Body of pancreas (tissue), 4 donors: ENCODE results near the gene DNAJC7. TPM values are rescaled to one million over a fixed set of nuclear protein-coding genes. Genes with fewer than 3 reads are reported as not detected.

ENCODE experiments used
- ATAC-seq: fragments of 150-250 bp; one replicate; pipeline ENCODE4 v1.9.1; 2016
- DNase-seq, 4 donors: peaks; one replicate each; pipeline ENCODE4 v3.0.0-alpha.2; 2019
- H3K27ac ChIP-seq, 4 donors: fragments of 200-600 bp; sonication (generic); 1 replicate in 3 of 4; 2 replicates in 1 of 4; pipeline versions ENCODE4 v1.5.1 to v1.6.1; 2016 to 2019; ENCODE audit warnings: mild to moderate bottlenecking in 1 of 4, mixed read lengths in 1 of 4, moderate library complexity in 1 of 4
- H3K27me3 ChIP-seq, 2 donors: fragments of 200-600 bp; sonication (generic); one replicate each; pipeline ENCODE4 v1.6.0; 2016; ENCODE audit warnings: mild to moderate bottlenecking in 1 of 2
- H3K36me3 ChIP-seq, 2 donors: fragments of 200-600 bp; sonication (generic); replicated peaks in 1 of 2; 2 replicates each; pipeline ENCODE4 v1.5.1; 2016; ENCODE audit warnings: low read depth in 2 of 2; ENCODE audit not compliant: insufficient read depth in 1 of 2
- H3K4me1 ChIP-seq: fragments of 200-600 bp; sonication (generic); one replicate; pipeline ENCODE4 v1.6.0; 2016
- H3K4me3 ChIP-seq, 2 donors: fragments of 200-600 bp; sonication (generic); 1 replicate in 1 of 2; 2 replicates in 1 of 2; pipeline ENCODE4 v1.5.1; 2016 to 2019
- H3K9me3 ChIP-seq, 3 donors: fragments of 200-600 bp; sonication (generic); 1 replicate in 2 of 3; 2 replicates in 1 of 3; pipeline ENCODE4 v1.5.1; 2016
- CTCF ChIP-seq, 7 experiments: fragments of 450-650 bp in 4 of 7; fragments of 200-600 bp in 3 of 7; sonication (generic) in 3 of 7; IDR thresholded peaks; one replicate each; pipeline ENCODE4 v1.5.1; 2016 to 2019; ENCODE audit warnings: antibody characterized with exemption in 7 of 7
- POLR2A ChIP-seq, 3 donors: fragments of 450-650 bp; IDR thresholded peaks; one replicate each; pipeline ENCODE4 v1.6.1; 2016; ENCODE audit warnings: antibody characterized with exemption in 3 of 3, mild to moderate bottlenecking in 2 of 3
- WGBS, 2 donors: methylation state at CpG; one replicate each; pipeline ENCODE4 v1.1.5; 2017; 5-methylcytosine and 5-hydroxymethylcytosine counted together
- intact Hi-C: fragments of 100-400 bp; cut with DNase I; formaldehyde crosslinking; loops from one replicate; pipeline ENCODE4 v1.15.1; 2023
- total RNA-seq, 2 donors: library from RNA; depleted of rRNA; stranded (reverse); fragments of >200 nt; gene quantifications; one replicate each; pipeline ENCODE4 v1.1.0, GENCODE V29; 2016

The DNAJC7 gene
- total RNA-seq, 2 donors from 2014 or later: 32.4 to 43.5 TPM

- DNase-seq (no peak), ATAC-seq (no peak)
- Histone ChIP-seq H3K27me3 (no peaks in the 10 kb centered on the region), H3K4me3 (no peak overlapping the region), H3K4me1 (peaks cover 7% of the 10 kb centered on the region), H3K27ac (peak overlapping the region in 1 of 4 donors; percentile 39), H3K36me3 (no peaks in the 10 kb centered on the region), H3K9me3 (no peaks in the 10 kb centered on the region)
- intact Hi-C loops: no loop called here
- TF ChIP-seq POLR2A (IDR thresholded peaks at IDR 0.05): no peak
- TF ChIP-seq CTCF (IDR thresholded peaks at IDR 0.05): no peak
- 52 to 63% methylated on average over 3 of the region's 3 CpGs for WGBS, 2 donors
Observed at GRCh38 chr17:41944943-41945342, 72.3 kb downstream of the DNAJC7 start.

DNA sequence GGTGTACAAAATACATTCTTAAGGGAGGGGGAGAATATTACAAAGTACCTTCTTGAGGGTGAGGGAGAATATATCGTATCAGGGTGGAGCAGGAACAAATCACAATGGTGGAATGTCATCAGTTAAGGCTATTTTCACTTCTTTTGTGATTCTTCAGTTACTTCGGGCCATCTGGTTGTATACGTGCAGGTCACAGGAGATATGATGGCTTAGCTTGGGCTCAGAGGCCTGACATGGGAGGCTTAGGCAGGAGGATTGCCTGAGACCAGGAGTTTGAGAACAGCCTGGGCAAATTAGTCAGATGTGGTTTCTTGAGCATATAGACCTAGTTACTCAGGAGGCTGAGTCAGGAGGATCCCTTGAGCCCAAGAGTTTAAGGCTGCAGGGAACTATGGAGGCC is 73.7 kb downstream of the DNAJC7 start:
- ATAC-seq: no peak
- H3K9me3 ChIP-seq: no peaks in the 10 kb centered on the region
- no peak overlapping the region for H3K4me3 ChIP-seq
- TF ChIP-seq CTCF (IDR thresholded peaks at IDR 0.05): no peak
- TF ChIP-seq POLR2A (IDR thresholded peaks at IDR 0.05): no peak
- no peaks in the 10 kb centered on the region for H3K27me3 ChIP-seq
- DNase-seq: no peak
- no peak overlapping the region for H3K27ac ChIP-seq
- H3K36me3 ChIP-seq: no peaks in the 10 kb centered on the region
- intact Hi-C loops: no loop called here
- WGBS, 2 donors: 82 to 84% methylated on average over 3 of the region's 3 CpGs
- H3K4me1 ChIP-seq: peaks cover 14% of the 10 kb centered on the region

DNA sequence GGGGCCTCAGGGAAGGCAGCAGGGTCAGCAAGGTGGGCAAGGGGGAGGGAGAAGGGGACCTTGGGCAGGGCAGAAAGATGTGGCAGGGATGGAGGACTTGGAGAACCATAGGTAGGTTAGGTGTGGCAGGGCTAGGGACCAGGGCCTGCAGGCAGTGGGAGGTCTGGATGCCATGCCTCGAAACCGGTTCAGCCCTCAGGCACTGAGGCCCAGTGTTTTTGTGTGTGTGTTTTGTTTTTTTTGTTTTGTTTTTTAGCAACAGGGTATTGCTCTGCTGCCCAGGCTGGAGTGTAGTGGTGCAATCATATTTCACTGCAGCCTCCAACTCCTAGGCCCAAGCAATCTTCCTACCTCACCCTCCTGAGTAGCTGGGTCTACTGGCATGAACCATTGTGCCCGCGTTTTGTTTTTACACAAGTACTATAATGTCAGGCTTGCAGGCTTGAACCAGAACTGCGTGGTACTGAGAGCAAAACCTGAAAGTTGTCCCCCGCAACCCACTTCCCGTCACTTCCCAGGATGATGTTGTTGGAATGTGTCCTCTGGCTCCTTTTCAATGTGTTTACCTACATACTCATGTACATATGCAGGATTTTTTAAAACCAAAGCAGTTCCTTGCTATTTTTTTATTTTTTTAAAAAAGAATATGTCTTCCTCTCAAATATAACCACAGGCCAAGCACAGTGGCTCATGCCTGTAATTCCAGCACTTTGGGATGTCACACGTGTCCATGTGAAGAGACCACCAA is 74.4 kb downstream of the DNAJC7 start:
- intact Hi-C loops: no loop called here
- WGBS, 2 donors: 89 to 93% methylated on average over 8 of the region's 8 CpGs
- H3K4me1 ChIP-seq: peaks cover 21% of the 10 kb centered on the region
- no peak overlapping the region for H3K4me3 ChIP-seq
- TF ChIP-seq POLR2A (IDR thresholded peaks at IDR 0.05): no peak
- TF ChIP-seq CTCF (IDR thresholded peaks at IDR 0.05): no peak
- ATAC-seq (no peak), DNase-seq (no peak)
- H3K27me3 ChIP-seq: no peaks in the 10 kb centered on the region
- no peaks in the 10 kb centered on the region for H3K36me3 ChIP-seq
- no peak overlapping the region for H3K27ac ChIP-seq
- no peaks in the 10 kb centered on the region for H3K9me3 ChIP-seq

DNA sequence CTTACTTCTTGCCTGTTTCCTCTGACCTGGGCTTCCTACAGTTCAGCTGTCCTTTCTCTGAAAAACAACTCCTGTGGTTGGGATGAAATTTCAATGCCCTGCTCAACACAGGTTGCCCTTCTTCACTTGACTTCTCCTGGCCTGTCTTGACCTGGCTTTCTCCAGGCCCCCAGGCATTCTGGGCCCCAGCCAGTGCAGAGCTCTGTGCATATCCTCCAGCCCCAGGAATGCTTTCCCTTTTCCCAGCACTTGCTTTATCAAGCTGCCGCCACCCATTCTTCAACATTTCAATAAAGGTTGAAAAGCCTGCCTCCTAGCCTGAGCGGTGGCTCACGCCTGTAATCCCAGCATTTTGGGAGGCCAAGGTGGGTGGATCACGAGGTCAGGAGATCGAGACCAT is 76.1 kb downstream of the DNAJC7 start:
- TF ChIP-seq CTCF (IDR thresholded peaks at IDR 0.05) (no peak), POLR2A (IDR thresholded peaks at IDR 0.05) (no peak)
- Histone ChIP-seq H3K27ac (no peak overlapping the region), H3K27me3 (no peaks in the 10 kb centered on the region), H3K9me3 (no peaks in the 10 kb centered on the region), H3K36me3 (no peaks in the 10 kb centered on the region), H3K4me3 (no peak overlapping the region), H3K4me1 (peaks cover 29% of the 10 kb centered on the region)
- 86 to 93% methylated on average over 5 of the region's 5 CpGs for WGBS, 2 donors
- no peak for DNase-seq
- intact Hi-C loops: no loop called here
- ATAC-seq: no peak

GRCh38 chr17:41939693-41940090 is 77.5 kb downstream of the DNAJC7 start:
- DNase-seq (no peak), ATAC-seq (no peak)
- intact Hi-C loops: no loop called here
- Histone ChIP-seq H3K27ac (no peak overlapping the region), H3K4me1 (peaks cover 26% of the 10 kb centered on the region), H3K36me3 (no peaks in the 10 kb centered on the region), H3K4me3 (no peak overlapping the region), H3K9me3 (no peaks in the 10 kb centered on the region), H3K27me3 (no peaks in the 10 kb centered on the region)
- TF ChIP-seq POLR2A (IDR thresholded peaks at IDR 0.05) (no peak), CTCF (IDR thresholded peaks at IDR 0.05) (no peak)
- 87 to 88% methylated on average over 3 to 6 of the region's 6 CpGs for WGBS, 2 donors
